ENCODE data around the gene LDB3. TPM values are rescaled to one million over a fixed set of nuclear protein-coding genes. Genes with fewer than 3 reads are reported as not detected.
"Not testable (repeated sequence)": the region's sequence is repeated elsewhere in the genome, so short reads cannot be mapped to it uniquely, and the experiment has no call there.

The LDB3 gene
- total RNA-seq = 1,178 TPM
- long read RNA-seq, full-length matches to known transcripts = 55 of 1,317 reads
- long read RNA-seq, partial matches to known transcripts = 450 of 1,317 reads
- long read RNA-seq, other reads (novel, unspliced or antisense) = 812 of 1,317 reads

GRCh38 chr10:86668297-86669165 lies at the start of gene LDB3:
LDB3 (plus strand) TSS chr10:86668511; CDS start chr10:86668692, 181 bp downstream.
- intact Hi-C loops (cut with DNase I) = loop anchor here (1.0 kb wide), 1 partner anchor 16 kb away; no protein-coding TSS in a partner anchor
- DNase-seq (ENCODE audit: low spot score) = peak; percentile 92

GRCh38 chr10:86628311-86628710 lies 40.0 kb upstream of the LDB3 start:
- no peak for DNase-seq (ENCODE audit: low spot score)
- intact Hi-C loops (cut with DNase I) = no loop called here

- intact Hi-C loops (cut with DNase I) = loop anchor here (1.0 kb wide), 1 partner anchor 34 kb away; no protein-coding TSS in a partner anchor
These were observed 38.2 kb upstream of the LDB3 start for GRCh38 chr10:86630079-86630478.

GRCh38 chr10:86632009-86632800 lies 36.1 kb upstream of the LDB3 start:
- intact Hi-C loops (cut with DNase I) = no loop called here
- no peak for DNase-seq (ENCODE audit: low spot score)

More at GRCh38 chr10:86630079-86630478, 38.2 kb upstream of the LDB3 start:
- no peak for DNase-seq (ENCODE audit: low spot score)

GRCh38 chr10:86632951-86633350 lies 35.4 kb upstream of the LDB3 start:
- no peak for DNase-seq (ENCODE audit: low spot score)
- intact Hi-C loops (cut with DNase I) = no loop called here

- DNase-seq (ENCODE audit: low spot score) = no peak
- intact Hi-C loops (cut with DNase I) = no loop called here
These were observed 32.9 kb upstream of the LDB3 start for GRCh38 chr10:86635402-86635801.

GRCh38 chr10:86636311-86636710 lies 32.0 kb upstream of the LDB3 start:
- no peak for DNase-seq (ENCODE audit: low spot score)
- intact Hi-C loops (cut with DNase I) = no loop called here

- intact Hi-C loops (cut with DNase I) = no loop called here
- DNase-seq (ENCODE audit: low spot score) = no peak
These were observed 26.3 kb upstream of the LDB3 start for GRCh38 chr10:86642021-86642420.

GRCh38 chr10:86642499-86642898 lies 25.8 kb upstream of the LDB3 start:
- no peak for DNase-seq (ENCODE audit: low spot score)

GRCh38 chr10:86644152-86644793 lies 24.0 kb upstream of the LDB3 start:
- intact Hi-C loops (cut with DNase I) = no loop called here
- no peak for DNase-seq (ENCODE audit: low spot score)

More at GRCh38 chr10:86642499-86642898, 25.8 kb upstream of the LDB3 start:
- intact Hi-C loops (cut with DNase I) = no loop called here

GRCh38 chr10:86644794-86645445 lies 23.4 kb upstream of the LDB3 start:
- intact Hi-C loops (cut with DNase I) = no loop called here
- no peak for DNase-seq (ENCODE audit: low spot score)

GRCh38 chr10:86645621-86646165 lies 22.6 kb upstream of the LDB3 start:
- DNase-seq (ENCODE audit: low spot score); intact Hi-C loops (cut with DNase I): not testable (repeated sequence)

- intact Hi-C loops (cut with DNase I) = no loop called here
- no peak for DNase-seq (ENCODE audit: low spot score)
These were observed 21.8 kb upstream of the LDB3 start for GRCh38 chr10:86646532-86646931.

- DNase-seq (ENCODE audit: low spot score) = no peak
- intact Hi-C loops (cut with DNase I) = no loop called here
These were observed 21.4 kb upstream of the LDB3 start for GRCh38 chr10:86646933-86647332.

- intact Hi-C loops (cut with DNase I) = no loop called here
- DNase-seq (ENCODE audit: low spot score) = no peak
These were observed 20.3 kb upstream of the LDB3 start for GRCh38 chr10:86647773-86648703.

- intact Hi-C loops (cut with DNase I) = no loop called here
- peak; percentile 76 for DNase-seq (ENCODE audit: low spot score)
These were observed 19.4 kb upstream of the LDB3 start for GRCh38 chr10:86648704-86649427.

- DNase-seq (ENCODE audit: low spot score) = no peak
- intact Hi-C loops (cut with DNase I) = no loop called here
These were observed 18.7 kb upstream of the LDB3 start for GRCh38 chr10:86649471-86650150.

Measured in cardiac septum (tissue), 1 donor.